Epithelial cell of esophagus (primary cell): ENCODE measurements around the gene NCBP2.

Source experiments
- DNase-seq: peaks from one replicate; pipeline ENCODE4 v3.0.0; 2010; ENCODE audit warnings: low read depth
- H3K4me3 ChIP-seq: 2 replicates; pipeline ENCODE4 v1.5.1; 2011; ENCODE audit warnings: mild to moderate bottlenecking, low read length, control low read depth
- CTCF ChIP-seq: IDR thresholded peaks from 2 replicates; pipeline ENCODE4 v1.5.1; 2011; ENCODE audit warnings: low read depth, mild to moderate bottlenecking, low read length, control low read depth, inconsistent platforms; ENCODE audit not compliant: insufficient read depth; ENCODE audit errors: missing control alignments

The NCBP2 gene

GRCh38 chr3:196974661-196975060 lies 32.3 kb upstream of the NCBP2 start:
- no peak for DNase-seq
- TF ChIP-seq CTCF, result no peak
- H3K4me3 ChIP-seq, result no peak overlapping the region

DNA sequence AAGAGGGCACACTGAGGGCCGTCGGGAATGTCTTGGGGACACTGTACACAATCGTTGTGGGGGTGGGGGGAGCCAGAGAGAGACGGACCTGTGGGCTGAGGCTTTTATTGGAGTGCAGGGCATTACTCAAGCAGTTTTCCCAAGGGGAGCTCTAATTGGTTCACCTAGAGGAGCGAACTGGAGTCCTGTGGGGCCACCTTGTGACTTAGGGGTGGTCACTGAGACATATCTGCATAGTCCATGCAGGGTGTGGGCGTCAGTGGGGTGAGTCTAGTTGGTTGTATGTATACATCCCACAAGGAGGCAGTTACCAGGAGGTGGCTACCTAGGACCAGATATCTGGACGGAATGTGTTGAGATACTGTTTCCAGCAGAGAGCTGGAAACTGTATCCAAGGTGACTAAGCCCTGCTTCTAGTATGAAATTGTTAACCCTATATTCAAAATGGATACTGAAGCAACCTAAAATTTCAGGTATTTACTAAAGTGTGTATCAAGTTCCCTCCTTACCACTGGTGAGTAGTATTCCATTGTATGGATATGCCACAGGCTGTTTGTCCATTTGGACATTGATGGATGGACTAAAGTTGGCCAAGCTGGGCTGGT lies 28.9 kb upstream of the NCBP2 start:
- DNase-seq, result no peak
- TF ChIP-seq CTCF, result no peak
- H3K4me3 ChIP-seq, result no peak overlapping the region

- TF ChIP-seq CTCF, result no peak
- DNase-seq, result no peak
- H3K4me3 ChIP-seq, result no peak overlapping the region
Observed at GRCh38 chr3:196970547-196971093, 28.3 kb upstream of the NCBP2 start.

DNA sequence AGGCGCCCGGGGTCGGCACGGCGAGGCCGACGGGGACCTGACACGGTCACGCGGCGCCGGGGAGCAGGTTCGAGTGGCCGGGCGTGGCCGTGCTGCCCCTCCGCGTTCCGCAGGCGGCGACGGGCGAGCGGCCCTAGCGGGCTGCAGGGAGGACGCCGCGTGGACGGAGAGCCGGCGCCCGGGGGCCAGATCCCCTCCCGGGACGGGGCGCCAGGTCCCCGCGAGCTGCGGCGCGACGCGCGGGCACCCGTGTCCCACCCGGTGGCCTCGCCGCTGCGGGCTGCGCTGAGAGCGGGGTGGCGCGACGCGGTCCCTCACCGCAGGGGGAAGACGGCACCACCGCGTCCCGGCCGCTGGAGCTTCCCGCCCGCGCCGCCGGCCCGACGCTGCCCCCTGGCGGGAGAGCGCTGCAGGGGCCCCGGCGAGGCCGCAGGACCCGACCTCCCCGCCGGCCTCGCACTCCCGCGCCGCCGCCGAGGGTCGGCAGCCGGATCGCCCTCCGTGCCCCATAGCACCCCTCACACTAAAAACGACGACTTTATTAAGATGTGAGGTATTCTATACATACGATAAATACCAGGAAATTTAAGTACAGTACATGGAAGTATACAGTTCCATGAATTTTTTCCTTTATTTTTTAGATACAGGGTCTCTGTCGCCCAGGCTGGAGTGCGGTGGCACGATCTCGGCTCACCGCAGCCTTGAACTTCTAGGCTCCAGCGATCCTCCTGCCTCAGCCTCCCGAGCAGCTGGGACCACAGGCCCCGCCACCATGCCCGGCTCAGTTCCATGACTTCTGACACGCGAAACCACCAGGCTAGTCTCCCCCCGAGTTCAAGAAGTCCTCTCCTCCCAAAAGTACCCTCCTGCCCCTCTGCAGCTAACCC lies 27.6 kb upstream of the NCBP2 start:
- DNase-seq, result peak; percentile 62

DNA sequence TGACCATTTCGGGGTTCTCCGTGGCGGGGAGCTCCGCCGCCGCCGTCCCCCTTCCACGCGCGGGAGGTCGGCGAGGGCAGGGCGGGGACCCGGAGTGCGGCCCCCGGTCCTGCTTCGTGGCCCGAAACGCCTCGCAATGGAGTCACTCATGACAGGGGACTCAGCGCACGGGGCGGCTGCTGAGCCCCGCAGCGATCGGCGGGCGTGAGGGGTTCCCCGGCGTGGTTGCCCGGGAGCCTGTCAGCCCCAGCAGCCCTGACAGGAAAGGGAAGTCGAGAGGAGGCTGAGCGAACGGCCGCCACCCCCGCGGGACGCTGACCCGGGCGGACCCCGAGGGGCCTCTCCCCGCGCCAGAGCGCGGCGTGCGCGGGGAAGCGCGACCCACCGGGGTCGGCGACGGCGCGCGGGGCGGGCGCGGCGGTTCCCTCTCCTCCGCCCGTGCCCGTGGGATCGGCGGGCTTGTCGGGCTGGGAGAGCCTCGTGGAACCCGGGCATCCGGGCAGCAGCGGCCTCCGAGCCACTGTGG lies 26.9 kb upstream of the NCBP2 start:
- peak; percentile 34 for DNase-seq

More for the DNA sequence above, 27.6 kb upstream of the NCBP2 start:
- peak; percentile 31 for TF ChIP-seq CTCF
- H3K4me3 ChIP-seq, result peak overlapping the region; percentile 50

More for the DNA sequence above, 26.9 kb upstream of the NCBP2 start:
- no peak for TF ChIP-seq CTCF
- peak overlapping the region; percentile 50 for H3K4me3 ChIP-seq
